Fibroblast of lung (primary cell): ENCODE data around the gene SLC9A1.

ENCODE experiments used
- EZH2 ChIP-seq: IDR thresholded peaks from 2 replicates; pipeline ENCODE4 v1.5.1; 2012; ENCODE audit warnings: low read length, control low read depth, mild to moderate bottlenecking; ENCODE audit errors: missing control alignments
- TF ChIP-seq, protein P1 (sequence below), 2 donors: IDR thresholded peaks in 1 of 2; conservative IDR thresholded peaks in 1 of 2; 1 replicate in 1 of 2; 2 replicates in 1 of 2; pipeline ENCODE4 v1.5.1; 2011 to 2012; ENCODE audit warnings: low read length in 2 of 2, control low read depth in 1 of 2, inconsistent platforms in 1 of 2, low read depth in 1 of 2, mild to moderate bottlenecking in 1 of 2

DNA sequence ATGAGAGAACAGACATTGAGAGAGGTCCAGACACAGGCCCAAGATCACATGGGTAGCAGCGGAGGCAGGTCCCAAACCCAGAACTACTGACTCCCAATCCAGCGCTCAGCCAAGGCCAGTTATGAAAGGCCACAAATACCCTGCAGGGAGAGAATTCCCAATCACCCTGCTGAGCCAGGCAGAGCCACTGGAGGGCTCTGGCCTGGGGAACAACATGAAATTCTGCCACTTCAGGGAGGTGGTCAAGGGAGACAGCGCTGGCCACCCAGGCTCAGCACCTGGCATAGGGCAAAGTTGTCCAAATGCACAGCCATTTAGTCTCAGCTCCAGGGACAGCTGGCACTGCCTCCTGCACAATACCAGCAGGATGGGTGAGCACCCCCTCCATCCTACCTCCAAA is 27.5 kb downstream of the SLC9A1 start:
- TF ChIP-seq, protein P1, sequence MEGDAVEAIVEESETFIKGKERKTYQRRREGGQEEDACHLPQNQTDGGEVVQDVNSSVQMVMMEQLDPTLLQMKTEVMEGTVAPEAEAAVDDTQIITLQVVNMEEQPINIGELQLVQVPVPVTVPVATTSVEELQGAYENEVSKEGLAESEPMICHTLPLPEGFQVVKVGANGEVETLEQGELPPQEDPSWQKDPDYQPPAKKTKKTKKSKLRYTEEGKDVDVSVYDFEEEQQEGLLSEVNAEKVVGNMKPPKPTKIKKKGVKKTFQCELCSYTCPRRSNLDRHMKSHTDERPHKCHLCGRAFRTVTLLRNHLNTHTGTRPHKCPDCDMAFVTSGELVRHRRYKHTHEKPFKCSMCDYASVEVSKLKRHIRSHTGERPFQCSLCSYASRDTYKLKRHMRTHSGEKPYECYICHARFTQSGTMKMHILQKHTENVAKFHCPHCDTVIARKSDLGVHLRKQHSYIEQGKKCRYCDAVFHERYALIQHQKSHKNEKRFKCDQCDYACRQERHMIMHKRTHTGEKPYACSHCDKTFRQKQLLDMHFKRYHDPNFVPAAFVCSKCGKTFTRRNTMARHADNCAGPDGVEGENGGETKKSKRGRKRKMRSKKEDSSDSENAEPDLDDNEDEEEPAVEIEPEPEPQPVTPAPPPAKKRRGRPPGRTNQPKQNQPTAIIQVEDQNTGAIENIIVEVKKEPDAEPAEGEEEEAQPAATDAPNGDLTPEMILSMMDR (conservative IDR thresholded peaks at IDR 0.05 in 1 of 2, IDR thresholded peaks at IDR 0.05 in 1 of 2; ENCODE audit: low read depth in 1 of 2, low read length in 2 of 2), result no peak
- no peak for TF ChIP-seq EZH2
